ENCODE measurements around the gene BAAT.

DNA sequence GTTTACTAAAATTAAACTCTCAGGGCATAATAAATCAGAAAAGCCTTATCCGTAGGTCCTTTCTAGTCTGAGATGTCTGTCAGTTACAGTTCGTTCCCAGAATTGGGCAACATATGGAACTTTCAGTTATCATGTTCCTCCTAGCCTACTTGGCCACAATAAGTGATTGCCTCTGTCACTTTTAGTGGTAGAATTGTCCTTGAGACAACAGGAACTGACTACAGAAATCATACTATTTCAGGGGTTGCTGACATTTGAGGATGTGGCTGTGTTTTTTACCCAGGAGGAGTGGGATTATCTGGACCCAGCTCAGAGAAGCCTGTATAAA lies 14.8 kb upstream of the BAAT start:
- TF ChIP-seq, protein P1, sequence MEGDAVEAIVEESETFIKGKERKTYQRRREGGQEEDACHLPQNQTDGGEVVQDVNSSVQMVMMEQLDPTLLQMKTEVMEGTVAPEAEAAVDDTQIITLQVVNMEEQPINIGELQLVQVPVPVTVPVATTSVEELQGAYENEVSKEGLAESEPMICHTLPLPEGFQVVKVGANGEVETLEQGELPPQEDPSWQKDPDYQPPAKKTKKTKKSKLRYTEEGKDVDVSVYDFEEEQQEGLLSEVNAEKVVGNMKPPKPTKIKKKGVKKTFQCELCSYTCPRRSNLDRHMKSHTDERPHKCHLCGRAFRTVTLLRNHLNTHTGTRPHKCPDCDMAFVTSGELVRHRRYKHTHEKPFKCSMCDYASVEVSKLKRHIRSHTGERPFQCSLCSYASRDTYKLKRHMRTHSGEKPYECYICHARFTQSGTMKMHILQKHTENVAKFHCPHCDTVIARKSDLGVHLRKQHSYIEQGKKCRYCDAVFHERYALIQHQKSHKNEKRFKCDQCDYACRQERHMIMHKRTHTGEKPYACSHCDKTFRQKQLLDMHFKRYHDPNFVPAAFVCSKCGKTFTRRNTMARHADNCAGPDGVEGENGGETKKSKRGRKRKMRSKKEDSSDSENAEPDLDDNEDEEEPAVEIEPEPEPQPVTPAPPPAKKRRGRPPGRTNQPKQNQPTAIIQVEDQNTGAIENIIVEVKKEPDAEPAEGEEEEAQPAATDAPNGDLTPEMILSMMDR (IDR thresholded peaks at IDR 0.05) = no peak
- no peak for TF ChIP-seq ZFX (IDR thresholded peaks at IDR 0.05; ENCODE audit: borderline replicate concordance)
